Measurements from ENCODE around the gene LHFPL3.
"Not testable (repeated sequence)": the region's sequence is repeated elsewhere in the genome, so short reads cannot be mapped to it uniquely, and the experiment has no call there.

LHFPL3 gene

GRCh38 chr7:104552102-104552501 lies 223.7 kb downstream of the LHFPL3 start:
- H3K27ac ChIP-seq: no peak overlapping the region
- H3K9me3 ChIP-seq: no peaks in the 10 kb centered on the region
- H3K4me2 ChIP-seq: no peak overlapping the region
- H3K36me3 ChIP-seq: no peaks in the 10 kb centered on the region
- H3K4me1 ChIP-seq: no peaks in the 10 kb centered on the region
- H4K20me1 ChIP-seq: no peaks in the 10 kb centered on the region
- no peak overlapping the region for H3K9ac ChIP-seq
- H3K27me3 ChIP-seq: no peaks in the 10 kb centered on the region
- H3K4me3 ChIP-seq: no peak overlapping the region
- no peak for TF ChIP-seq Cebpa-rat (IDR thresholded peaks at IDR 0.05)

GRCh38 chr7:104553074-104553473 lies 224.7 kb downstream of the LHFPL3 start:
- H3K9ac ChIP-seq: no peak overlapping the region
- no peak overlapping the region for H3K27ac ChIP-seq
- TF ChIP-seq Cebpa-rat (IDR thresholded peaks at IDR 0.05): no peak
- H3K27me3 ChIP-seq: no peaks in the 10 kb centered on the region
- H4K20me1 ChIP-seq: no peaks in the 10 kb centered on the region
- no peak overlapping the region for H3K4me3 ChIP-seq
- no peaks in the 10 kb centered on the region for H3K9me3 ChIP-seq
- no peaks in the 10 kb centered on the region for H3K4me1 ChIP-seq
- no peaks in the 10 kb centered on the region for H3K36me3 ChIP-seq
- no peak overlapping the region for H3K4me2 ChIP-seq

GRCh38 chr7:104563350-104563901 lies 235.0 kb downstream of the LHFPL3 start:
- not testable (repeated sequence) for H3K36me3 ChIP-seq, H3K27ac ChIP-seq, H3K4me3 ChIP-seq, H3K9ac ChIP-seq, H3K9me3 ChIP-seq, H4K20me1 ChIP-seq, H3K4me1 ChIP-seq, H3K27me3 ChIP-seq, H3K4me2 ChIP-seq

GRCh38 chr7:104569751-104570150 lies 241.3 kb downstream of the LHFPL3 start:
- no peak overlapping the region for H3K9ac ChIP-seq
- no peak overlapping the region for H3K4me3 ChIP-seq
- H3K9me3 ChIP-seq: no peaks in the 10 kb centered on the region
- H3K4me1 ChIP-seq: no peaks in the 10 kb centered on the region
- H3K4me2 ChIP-seq: no peak overlapping the region
- no peaks in the 10 kb centered on the region for H3K36me3 ChIP-seq
- no peak for TF ChIP-seq Cebpa-rat (IDR thresholded peaks at IDR 0.05)
- H3K27me3 ChIP-seq: no peaks in the 10 kb centered on the region
- H4K20me1 ChIP-seq: no peaks in the 10 kb centered on the region
- H3K27ac ChIP-seq: no peak overlapping the region

- H3K9ac ChIP-seq: no peak overlapping the region
- no peaks in the 10 kb centered on the region for H4K20me1 ChIP-seq
- no peak overlapping the region for H3K4me3 ChIP-seq
- no peaks in the 10 kb centered on the region for H3K36me3 ChIP-seq
- H3K27ac ChIP-seq: no peak overlapping the region
- TF ChIP-seq Cebpa-rat (IDR thresholded peaks at IDR 0.05): no peak
- no peaks in the 10 kb centered on the region for H3K4me1 ChIP-seq
- no peak overlapping the region for H3K4me2 ChIP-seq
- no peaks in the 10 kb centered on the region for H3K27me3 ChIP-seq
- H3K9me3 ChIP-seq: no peaks in the 10 kb centered on the region
Observed at GRCh38 chr7:104572554-104572953, 244.2 kb downstream of the LHFPL3 start.

- Histone ChIP-seq H3K4me2 (no peak overlapping the region), H3K4me1 (no peaks in the 10 kb centered on the region), H3K9ac (no peak overlapping the region), H3K36me3 (no peaks in the 10 kb centered on the region), H3K4me3 (no peak overlapping the region), H3K9me3 (no peaks in the 10 kb centered on the region), H4K20me1 (no peaks in the 10 kb centered on the region), H3K27ac (no peak overlapping the region), H3K27me3 (no peaks in the 10 kb centered on the region)
- no peak for TF ChIP-seq Cebpa-rat (IDR thresholded peaks at IDR 0.05)
Observed at GRCh38 chr7:104584620-104585019, 256.2 kb downstream of the LHFPL3 start.

- H3K27me3 ChIP-seq, H4K20me1 ChIP-seq, H3K4me3 ChIP-seq, H3K4me1 ChIP-seq, H3K4me2 ChIP-seq, H3K9ac ChIP-seq, H3K27ac ChIP-seq, H3K36me3 ChIP-seq, H3K9me3 ChIP-seq: not testable (repeated sequence)
Observed at GRCh38 chr7:104595591-104595990, 267.2 kb downstream of the LHFPL3 start.

- H3K4me3 ChIP-seq: no peak overlapping the region
- no peak overlapping the region for H3K4me2 ChIP-seq
- no peaks in the 10 kb centered on the region for H3K9me3 ChIP-seq
- TF ChIP-seq Cebpa-rat (IDR thresholded peaks at IDR 0.05): no peak
- H3K4me1 ChIP-seq: peaks cover 5% of the 10 kb centered on the region; the same call in 1 of the 2 replicates
- no peak overlapping the region for H3K27ac ChIP-seq
- no peaks in the 10 kb centered on the region for H4K20me1 ChIP-seq
- H3K27me3 ChIP-seq: no peaks in the 10 kb centered on the region
- no peaks in the 10 kb centered on the region for H3K36me3 ChIP-seq
- no peak overlapping the region for H3K9ac ChIP-seq
Observed at GRCh38 chr7:104603957-104604356, 275.6 kb downstream of the LHFPL3 start.

GRCh38 chr7:104604706-104605105 lies 276.3 kb downstream of the LHFPL3 start:
- Histone ChIP-seq H4K20me1 (no peaks in the 10 kb centered on the region), H3K27me3 (no peaks in the 10 kb centered on the region), H3K9ac (no peak overlapping the region), H3K4me3 (no peak overlapping the region), H3K9me3 (no peaks in the 10 kb centered on the region), H3K4me1 (peaks cover 5% of the 10 kb centered on the region; the same call in 1 of the 2 replicates), H3K4me2 (no peak overlapping the region), H3K36me3 (no peaks in the 10 kb centered on the region), H3K27ac (no peak overlapping the region)
- TF ChIP-seq Cebpa-rat (IDR thresholded peaks at IDR 0.05): no peak

GRCh38 chr7:104621321-104621720 lies 292.9 kb downstream of the LHFPL3 start:
- Histone ChIP-seq H3K36me3 (no peaks in the 10 kb centered on the region), H3K27me3 (no peaks in the 10 kb centered on the region), H3K4me3 (no peak overlapping the region), H3K4me2 (no peak overlapping the region), H3K9ac (no peak overlapping the region), H3K9me3 (no peaks in the 10 kb centered on the region), H4K20me1 (no peaks in the 10 kb centered on the region), H3K27ac (no peak overlapping the region), H3K4me1 (no peaks in the 10 kb centered on the region)
- no peak for TF ChIP-seq Cebpa-rat (IDR thresholded peaks at IDR 0.05)

GRCh38 chr7:104625956-104626355 lies 297.6 kb downstream of the LHFPL3 start:
- H3K9ac ChIP-seq: no peak overlapping the region
- TF ChIP-seq Cebpa-rat (IDR thresholded peaks at IDR 0.05): no peak
- H3K9me3 ChIP-seq: no peaks in the 10 kb centered on the region
- no peak overlapping the region for H3K4me2 ChIP-seq
- no peak overlapping the region for H3K27ac ChIP-seq
- no peaks in the 10 kb centered on the region for H3K4me1 ChIP-seq
- H3K27me3 ChIP-seq: no peaks in the 10 kb centered on the region
- H3K36me3 ChIP-seq: no peaks in the 10 kb centered on the region
- no peak overlapping the region for H3K4me3 ChIP-seq
- H4K20me1 ChIP-seq: no peaks in the 10 kb centered on the region

Measured in BLaER1 (cell line).